ENCODE data around the gene OR2C1.

GRCh38 chr16:3328643-3329042, 27.0 kb upstream of the OR2C1 start:
- TF ChIP-seq CTCF (conservative IDR thresholded peaks at IDR 0.05 in 1 of 2, IDR thresholded peaks at IDR 0.05 in 1 of 2; ENCODE audit: low read depth in 1 of 2, low read length in 2 of 2): no peak
- no peak for TF ChIP-seq EZH2 (IDR thresholded peaks at IDR 0.05; ENCODE audit: low read length, missing control alignments)

Data from fibroblast of lung (primary cell).